Fibroblast of skin of scalp (primary cell): ENCODE data around the gene MLPH.

Experiments
- DNase-seq: peaks from one replicate; pipeline ENCODE4 v3.0.0-alpha.2; 2013

MLPH gene

DNA sequence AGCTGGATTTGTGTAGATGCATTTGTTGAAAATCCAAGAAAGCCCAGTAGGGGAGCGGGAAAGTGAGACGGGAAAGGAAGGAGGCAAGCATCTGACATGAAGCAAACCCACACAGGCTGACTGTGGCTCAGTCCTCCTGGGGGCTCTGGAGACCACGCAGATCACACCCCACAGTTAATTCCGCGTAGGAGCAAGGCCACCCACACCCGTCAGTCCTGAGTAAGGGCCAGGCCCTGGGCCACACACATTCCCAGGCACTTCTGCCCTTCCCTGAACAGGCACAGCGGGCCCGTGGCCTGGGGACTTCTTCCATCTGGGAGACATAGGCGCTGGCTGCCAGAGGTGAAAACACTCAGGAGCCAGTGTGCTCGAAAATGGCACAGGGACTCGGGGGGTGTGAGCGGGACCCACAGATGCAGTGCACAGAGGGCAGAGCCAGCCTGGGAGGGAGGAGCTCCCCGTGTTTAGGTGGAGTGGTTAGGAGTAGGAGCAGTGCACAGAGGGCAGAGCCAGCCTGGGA, 59.9 kb downstream of the MLPH start:
- no peak for DNase-seq

GRCh38 chr2:237547841-237548416, 60.9 kb downstream of the MLPH start:
- DNase-seq: no peak

DNA sequence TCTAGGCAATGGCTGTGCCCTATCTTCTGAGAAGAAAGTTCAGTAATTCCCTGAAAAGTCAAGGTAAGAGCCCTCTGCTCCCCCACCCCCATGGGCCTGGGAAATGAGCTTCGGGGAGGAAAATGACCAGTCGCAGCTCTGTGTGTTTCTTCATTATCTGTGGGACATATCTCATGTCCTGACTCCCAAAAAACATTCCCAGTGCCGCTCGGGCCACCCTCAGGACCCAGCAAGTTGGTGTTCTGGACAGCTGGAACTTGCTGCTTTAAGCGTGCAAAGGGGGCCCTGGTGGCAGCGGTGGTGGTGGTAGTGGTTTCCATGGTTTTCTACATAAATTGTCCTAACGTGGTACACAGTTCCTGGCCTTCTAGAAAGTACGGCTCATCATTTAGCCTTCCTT, 62.2 kb downstream of the MLPH start:
- no peak for DNase-seq

GRCh38 chr2:237549643-237550415, 62.8 kb downstream of the MLPH start:
- DNase-seq: no peak

DNA sequence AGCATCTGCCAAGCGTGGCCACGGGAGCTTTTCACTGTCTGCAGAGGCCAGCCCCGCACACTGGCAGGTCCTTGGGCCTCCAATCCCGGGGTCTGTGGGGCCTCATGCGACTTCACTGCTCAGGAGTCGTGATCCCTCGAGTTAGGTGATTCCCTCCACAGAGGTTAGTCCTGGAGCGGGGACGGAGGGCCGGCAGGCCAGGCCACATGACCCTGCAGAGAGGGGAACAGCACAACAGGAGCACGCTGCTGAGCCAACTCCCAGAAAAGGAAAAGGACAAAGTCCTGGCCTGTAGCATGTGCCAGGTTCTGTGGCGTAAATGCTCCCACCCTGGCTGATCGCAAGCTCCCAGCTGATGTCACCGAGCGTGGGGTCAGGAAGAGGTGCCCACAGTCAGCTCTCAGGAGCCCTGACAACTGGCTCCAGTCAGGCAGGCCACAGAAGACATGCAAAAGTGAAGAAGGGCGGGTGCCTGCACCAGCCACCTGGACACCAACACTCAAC, 64.1 kb downstream of the MLPH start:
- DNase-seq: no peak

DNA sequence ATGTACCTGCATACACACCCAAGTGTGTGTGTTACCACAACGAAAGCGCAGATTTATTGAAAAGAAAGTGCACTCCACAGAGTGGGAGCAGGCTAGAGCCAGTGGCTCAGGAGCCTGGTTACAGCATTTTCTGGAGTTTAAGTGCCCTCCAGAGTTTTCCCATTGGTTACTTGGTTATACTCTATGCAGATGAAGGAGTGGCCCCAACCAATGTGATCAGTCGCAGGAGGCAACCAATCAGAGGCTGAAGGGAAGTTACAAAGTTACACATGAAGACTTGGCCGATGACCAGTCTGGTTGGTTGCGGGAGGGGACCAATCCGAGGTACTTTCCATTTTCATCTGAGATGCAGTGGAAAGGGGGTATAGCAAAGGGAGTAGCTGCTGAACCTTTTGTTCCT, 65.9 kb downstream of the MLPH start:
- DNase-seq: no peak

GRCh38 chr2:237553948-237554347, 66.9 kb downstream of the MLPH start:
- no peak for DNase-seq

GRCh38 chr2:237555560-237555959, 68.5 kb downstream of the MLPH start:
- DNase-seq: no peak

DNA sequence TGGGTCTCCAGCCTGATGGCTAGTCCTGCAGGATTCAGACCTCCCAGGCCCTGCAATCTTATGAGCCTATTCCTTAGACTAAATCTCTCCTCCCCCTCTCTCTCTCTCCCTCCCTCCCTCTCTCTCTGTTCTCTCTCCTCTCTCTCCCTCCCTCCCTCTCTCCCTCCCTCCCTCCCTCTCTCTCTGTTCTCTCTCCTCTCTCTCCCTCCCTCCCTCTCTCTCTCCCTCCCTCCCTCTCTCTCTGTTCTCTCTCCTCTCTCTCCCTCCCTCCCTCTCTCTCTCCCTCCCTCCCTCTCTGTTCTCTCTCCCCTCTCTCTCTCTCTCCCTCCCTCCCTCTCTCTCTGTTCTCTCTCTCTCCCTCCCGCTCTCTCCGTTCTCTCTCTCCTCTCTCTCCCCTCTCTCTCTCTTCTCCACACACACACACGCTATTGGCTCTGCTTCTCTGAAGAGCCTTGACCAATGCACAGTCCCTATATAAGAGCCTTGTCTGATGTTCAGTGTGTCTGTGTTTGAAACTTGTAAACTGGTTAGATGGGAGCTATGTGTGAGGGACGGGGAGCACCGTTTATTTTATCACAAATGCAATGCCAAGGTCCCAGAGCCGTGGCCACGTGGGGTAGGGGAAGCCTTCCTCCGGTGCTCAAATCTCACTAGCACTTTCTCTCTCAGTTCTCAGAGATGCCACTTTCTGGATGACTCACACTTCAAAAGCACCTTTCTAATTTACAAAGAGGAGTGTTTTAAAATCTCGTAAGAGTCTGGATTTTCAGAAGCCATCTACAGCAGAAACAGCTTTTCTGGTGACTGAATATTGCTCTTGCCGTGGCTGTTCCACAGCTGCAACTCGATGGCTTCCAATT, 70.0 kb downstream of the MLPH start:
- no peak for DNase-seq

- DNase-seq: no peak
These were observed 70.6 kb downstream of the MLPH start for GRCh38 chr2:237557633-237558015.

DNA sequence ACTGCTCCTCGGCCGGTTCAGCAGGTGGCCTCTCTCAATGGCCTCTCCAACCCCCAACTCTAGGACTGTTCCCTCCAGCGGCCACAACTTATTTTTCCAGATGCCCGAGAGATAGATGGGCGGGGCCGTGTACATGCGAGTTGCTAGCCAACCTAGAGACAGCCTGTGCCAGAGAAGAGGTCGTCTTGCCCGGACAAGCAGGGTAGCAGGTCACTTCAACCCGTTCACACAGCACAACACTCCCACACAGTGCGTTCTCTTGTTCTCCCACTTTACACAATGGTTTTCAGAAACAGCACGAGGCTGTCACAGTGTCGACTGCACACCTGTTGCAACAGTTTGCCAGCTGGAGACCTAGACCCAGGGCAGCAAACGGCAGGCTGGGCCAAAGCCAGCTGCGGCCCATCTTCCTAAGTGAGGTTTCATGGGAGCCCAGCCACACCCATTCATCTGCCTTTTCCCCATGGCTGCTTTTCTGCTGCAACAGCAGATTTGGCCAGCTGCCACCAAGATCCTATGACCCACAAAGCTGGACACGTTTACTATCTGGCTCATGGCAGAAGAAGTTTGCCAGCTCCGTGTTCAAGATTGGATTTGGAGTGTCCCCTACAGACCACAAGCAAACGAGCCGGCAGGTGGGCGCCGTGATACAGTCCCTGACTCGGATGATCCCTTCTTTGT, 72.0 kb downstream of the MLPH start:
- DNase-seq: peak; percentile 33

- no peak for DNase-seq
These were observed 74.2 kb downstream of the MLPH start for GRCh38 chr2:237561221-237561620.

DNA sequence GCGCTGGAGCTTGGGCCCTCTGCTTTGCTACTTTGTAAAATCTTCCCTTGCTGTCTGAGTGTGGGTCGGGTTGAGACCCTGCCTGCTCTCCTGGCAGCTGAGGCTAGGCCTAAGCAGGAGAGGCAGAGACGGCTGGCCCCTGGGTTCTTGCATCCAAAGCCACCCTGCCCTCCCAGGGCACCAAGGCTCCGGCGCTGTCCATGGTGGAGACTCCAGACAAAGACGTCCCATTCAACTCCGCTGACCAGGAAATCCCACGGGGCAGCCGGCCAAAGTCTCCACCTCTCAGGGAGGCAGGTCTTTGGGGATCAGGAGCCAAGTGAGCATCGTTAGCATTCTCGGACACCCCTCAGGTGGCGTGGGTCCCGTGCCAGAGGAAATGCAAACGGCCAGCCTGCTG, 76.8 kb downstream of the MLPH start:
- peak; percentile 37 for DNase-seq

- no peak for DNase-seq
These were observed 77.6 kb downstream of the MLPH start for GRCh38 chr2:237564526-237565131.

- no peak for DNase-seq
These were observed 78.9 kb downstream of the MLPH start for GRCh38 chr2:237565974-237566373.

GRCh38 chr2:237566401-237567235, 79.6 kb downstream of the MLPH start, which contains the start of gene PRLH:
Gene PRLH, plus strand, starts transcription at chr2:237566574. Its CDS starts 0 bp downstream, at chr2:237566574.
- DNase-seq: no peak

- no peak for DNase-seq
These were observed 80.4 kb downstream of the MLPH start for GRCh38 chr2:237567276-237568029.

DNA sequence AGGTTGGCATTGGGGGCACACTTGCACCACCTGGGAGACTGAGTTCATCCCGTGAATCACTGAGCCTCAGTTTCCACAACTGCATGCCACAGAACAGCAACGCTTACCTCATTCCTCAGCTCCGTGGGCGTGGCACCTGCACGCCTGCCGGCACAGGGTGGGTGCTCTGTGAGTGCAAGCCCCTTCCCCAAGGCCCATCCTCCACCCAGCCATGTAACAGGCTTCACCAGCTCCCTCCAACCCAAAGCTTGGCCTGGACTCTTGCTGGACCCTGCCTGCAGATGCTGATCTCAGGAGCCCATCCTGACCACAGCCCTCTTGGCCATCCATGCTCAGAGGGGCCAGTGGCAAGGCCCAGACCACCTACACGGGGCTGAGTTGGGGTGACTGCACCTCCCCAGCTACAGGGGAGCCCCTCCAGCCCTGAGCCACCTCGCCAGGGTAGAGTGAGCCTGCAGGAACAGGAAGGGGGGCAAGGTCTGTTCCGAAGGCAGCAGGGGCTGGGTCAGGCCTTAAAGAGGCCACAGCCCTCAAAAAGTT, 81.1 kb downstream of the MLPH start:
- no peak for DNase-seq

DNA sequence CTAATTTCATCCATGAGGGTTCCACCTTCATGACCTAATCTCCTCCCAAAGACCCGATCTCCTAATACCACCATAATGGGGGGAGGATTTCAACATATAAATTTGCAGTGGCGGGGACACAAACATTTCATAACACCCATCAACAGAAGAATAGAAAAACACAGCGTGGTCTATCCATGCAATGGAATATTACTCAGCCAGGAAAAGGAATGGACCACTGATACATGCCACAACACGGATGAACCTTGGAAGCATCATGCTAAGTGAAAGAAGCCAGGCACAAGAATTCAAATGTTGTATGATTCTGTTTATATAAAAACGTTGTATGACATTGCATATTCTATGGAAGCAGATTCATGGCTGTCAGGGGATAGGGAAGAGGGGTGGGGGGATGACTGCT, 82.0 kb downstream of the MLPH start:
- DNase-seq: no peak

GRCh38 chr2:237569896-237570295, 82.8 kb downstream of the MLPH start:
- DNase-seq: no peak
